Measurements from ENCODE around the gene PMF1. TPM values are rescaled to one million over a fixed set of nuclear protein-coding genes. Genes with fewer than 3 reads are reported as not detected.

Gene PMF1
- total and polyA plus RNA-seq, 2 donors (not counting 3 experiments of a cell fraction or from before 2014, with no cell fraction given) = 58.4 to 134 TPM

DNA sequence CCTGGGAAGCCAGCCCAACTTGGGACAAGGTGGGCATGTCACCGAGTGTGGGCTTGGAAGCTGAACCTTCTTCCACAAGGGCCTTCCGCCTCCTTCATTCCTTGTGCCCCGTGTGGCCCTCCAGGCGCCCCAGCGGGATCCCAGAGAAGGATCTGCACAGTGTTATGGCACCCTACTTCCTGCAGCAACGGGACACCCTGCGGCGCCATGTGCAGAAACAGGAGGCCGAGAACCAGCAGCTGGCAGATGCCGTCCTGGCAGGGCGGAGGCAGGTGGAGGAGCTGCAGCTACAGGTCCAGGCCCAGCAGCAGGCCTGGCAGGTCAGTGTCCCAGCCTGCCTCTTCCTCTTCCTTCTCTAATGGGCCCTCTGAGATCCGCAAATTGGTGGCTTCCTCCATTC, 23.4 kb downstream of the PMF1 start:
- H3K36me3 ChIP-seq (ENCODE audit: control insufficient read depth in 2 of 2, extremely low read depth in 1 of 2, insufficient read depth in 2 of 2, low read length in 2 of 2) = peaks cover 0 to 27% of the 10 kb centered on the region in 2 experiments
- no peaks in the 10 kb centered on the region for H3K27me3 ChIP-seq (ENCODE audit: control insufficient read depth in 2 of 2, insufficient read depth in 2 of 2, low read length in 2 of 2)
- no peak for FAIRE-seq
- POLR2A ChIA-PET = no interaction called here
- intact Hi-C loops (cut with micrococcal nuclease) (no loop called here), dilution Hi-C loops (cut with MboI; ENCODE audit: extremely low pct_ligation_motif_present, low sequenced_read_pairs) (no loop called here)
- DNase-seq (ENCODE audit: low read depth, low spot score) = no peak
- TF ChIP-seq EZH2 (IDR thresholded peaks at IDR 0.05; ENCODE audit: borderline replicate concordance, low read depth, low read length, severe bottlenecking) (no peak), JUN (IDR thresholded peaks at IDR 0.05; ENCODE audit: borderline replicate concordance, insufficient read depth, insufficient read length, low read depth) (no peak), POLR2AphosphoS5 (IDR thresholded peaks at IDR 0.05; ENCODE audit: insufficient read depth, low read depth, low read length) (no peak), GATA2 (IDR thresholded peaks at IDR 0.05; ENCODE audit: insufficient read depth, insufficient read length, low read depth, low read length) (no peak), POLR2A (IDR thresholded peaks at IDR 0.05; ENCODE audit: low read depth, low read length) (no peak), MYC (IDR thresholded peaks at IDR 0.05; ENCODE audit: low read depth, low read length) (no peak), FOS (IDR thresholded peaks at IDR 0.05; ENCODE audit: borderline replicate concordance, insufficient read depth, low read length) (no peak)
- TF ChIP-seq, protein P1, sequence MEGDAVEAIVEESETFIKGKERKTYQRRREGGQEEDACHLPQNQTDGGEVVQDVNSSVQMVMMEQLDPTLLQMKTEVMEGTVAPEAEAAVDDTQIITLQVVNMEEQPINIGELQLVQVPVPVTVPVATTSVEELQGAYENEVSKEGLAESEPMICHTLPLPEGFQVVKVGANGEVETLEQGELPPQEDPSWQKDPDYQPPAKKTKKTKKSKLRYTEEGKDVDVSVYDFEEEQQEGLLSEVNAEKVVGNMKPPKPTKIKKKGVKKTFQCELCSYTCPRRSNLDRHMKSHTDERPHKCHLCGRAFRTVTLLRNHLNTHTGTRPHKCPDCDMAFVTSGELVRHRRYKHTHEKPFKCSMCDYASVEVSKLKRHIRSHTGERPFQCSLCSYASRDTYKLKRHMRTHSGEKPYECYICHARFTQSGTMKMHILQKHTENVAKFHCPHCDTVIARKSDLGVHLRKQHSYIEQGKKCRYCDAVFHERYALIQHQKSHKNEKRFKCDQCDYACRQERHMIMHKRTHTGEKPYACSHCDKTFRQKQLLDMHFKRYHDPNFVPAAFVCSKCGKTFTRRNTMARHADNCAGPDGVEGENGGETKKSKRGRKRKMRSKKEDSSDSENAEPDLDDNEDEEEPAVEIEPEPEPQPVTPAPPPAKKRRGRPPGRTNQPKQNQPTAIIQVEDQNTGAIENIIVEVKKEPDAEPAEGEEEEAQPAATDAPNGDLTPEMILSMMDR (IDR thresholded peaks at IDR 0.05; ENCODE audit: extremely low read depth in 1 of 2, insufficient read depth in 1 of 2, low read depth in 1 of 2, low read length in 2 of 2) = no peak
- TF ChIP-seq, protein P2, sequence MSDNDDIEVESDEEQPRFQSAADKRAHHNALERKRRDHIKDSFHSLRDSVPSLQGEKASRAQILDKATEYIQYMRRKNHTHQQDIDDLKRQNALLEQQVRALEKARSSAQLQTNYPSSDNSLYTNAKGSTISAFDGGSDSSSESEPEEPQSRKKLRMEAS (IDR thresholded peaks at IDR 0.05; ENCODE audit: insufficient read depth, insufficient read length) = no peak
- CTCF ChIA-PET = no interaction called here
- no peak overlapping the region for H3K27ac ChIP-seq (ENCODE audit: insufficient read depth, low read depth, low read length)
- H3K4me1 ChIP-seq (ENCODE audit: control insufficient read depth, extremely low read depth, insufficient read depth, low read length) = peaks cover 12% of the 10 kb centered on the region
- H3K9me3 ChIP-seq (replicated peaks; ENCODE audit: control insufficient read depth, insufficient read depth, low read length) = no peaks in the 10 kb centered on the region
- no peaks in the 10 kb centered on the region for H4K20me1 ChIP-seq (replicated peaks; ENCODE audit: control insufficient read depth, extremely low read depth, insufficient read depth, low read length)
- H2AFZ ChIP-seq (ENCODE audit: low read depth, low read length) = no peak overlapping the region
- H3K9ac ChIP-seq (replicated peaks; ENCODE audit: extremely low read depth, insufficient read depth, low read length) = no peak overlapping the region
- no peak overlapping the region for H3K4me3 ChIP-seq (replicated peaks in 1 of 3; ENCODE audit: insufficient read depth in 1 of 3, low read depth in 1 of 3, low read length in 3 of 3)
- no peak overlapping the region for H3K4me2 ChIP-seq (ENCODE audit: insufficient read depth, low read length)
- no TSS peak for BruUV-seq (replicated peaks)
- no peaks in the 10 kb centered on the region for H3K9me1 ChIP-seq (replicated peaks; ENCODE audit: control insufficient read depth, extremely low read depth, insufficient read depth, low read length)
- no peaks in the 10 kb centered on the region for H3K79me2 ChIP-seq (ENCODE audit: control insufficient read depth, insufficient read depth, low read length)

Data from endothelial cell of umbilical vein (primary cell).